K562 (cell line): Measurements from ENCODE around the gene PPM1H. TPM values are rescaled to one million over a fixed set of nuclear protein-coding genes. Genes with fewer than 3 reads are reported as not detected.

ENCODE experiments used
- ATAC-seq: fragments of 200-7000 bp; cut with Tn5 transposase; 3 replicates; pipeline ENCODE4 v1.9.1; 2020; ENCODE audit warnings: moderate library complexity
- BruUV-seq: library from RNA; stranded (reverse); fragments of 400-500 nt; replicated peaks from 2 replicates; lab custom pipeline; 2021; lab: Mats Ljungman, UMichigan
- CTCF ChIA-PET: fragments of 300-600 bp; formaldehyde crosslinking; extraction: SDS; loops from one replicate; lab custom pipeline; 2021; ENCODE audit warnings: low intra/inter-chr PET ratio; lab: Yijun Ruan, JAX
- POLR2A ChIA-PET: fragments of 300-600, 350-650 bp; sonication (Branson Sonifier 250); formaldehyde crosslinking; extraction: SDS; loops from one replicate; lab custom pipeline; 2021; ENCODE audit warnings: antibody characterized with exemption, inconsistent platforms; lab: Yijun Ruan, JAX
- DNase-seq, 4 experiments: peaks; one replicate each; pipeline versions ENCODE4 v3.0.0 to v3.0.0-alpha.2; 2011 to 2018; ENCODE audit warnings: low spot score in 3 of 4, mixed read lengths in 3 of 4; ENCODE audit errors: extremely low read depth in 1 of 4
- FAIRE-seq: peaks from 2 replicates; lab custom pipeline; 2011; peaks lifted over from hg19 to GRCh38; lab: Jason Lieb, UNC
- H2AFZ ChIP-seq: 2 replicates; pipeline ENCODE4 v1.6.0; 2011; ENCODE audit warnings: low read depth, low read length, control low read depth, inconsistent platforms
- H3K27ac ChIP-seq: fragments of 200-600 bp; 3 replicates; pipeline ENCODE4 v1.8.0; 2011; ENCODE audit warnings: low read depth, mild to moderate bottlenecking, control low read depth, inconsistent platforms, low read length, moderate library complexity, mixed read lengths; ENCODE audit errors: extremely low read depth
- H3K27me3 ChIP-seq, 2 experiments: fragments of 300-600 bp in 1 of 2; 2 replicates in 1 of 2; 3 replicates in 1 of 2; pipeline versions ENCODE4 v1.6.0 to v1.8.0; 2011; ENCODE audit warnings: inconsistent platforms in 2 of 2, low read length in 2 of 2, mild to moderate bottlenecking in 1 of 2, mixed read lengths in 1 of 2, moderate library complexity in 1 of 2; ENCODE audit not compliant: control insufficient read depth in 2 of 2, insufficient read depth in 2 of 2
- H3K36me3 ChIP-seq: fragments of 300-600 bp; 3 replicates; pipeline ENCODE4 v1.8.0; 2011; ENCODE audit warnings: mild to moderate bottlenecking, low read length, inconsistent platforms; ENCODE audit not compliant: control insufficient read depth, insufficient read depth
- H3K4me1 ChIP-seq, 2 experiments: fragments of 200-600 bp in 1 of 2; replicated peaks in 1 of 2; 2 replicates in 1 of 2; 3 replicates in 1 of 2; pipeline versions ENCODE4 v1.5.1 to v1.8.0; 2011; ENCODE audit warnings: inconsistent platforms in 2 of 2, low read length in 2 of 2, mild to moderate bottlenecking in 1 of 2, mixed read lengths in 1 of 2, moderate library complexity in 1 of 2; ENCODE audit not compliant: control insufficient read depth in 2 of 2, insufficient read depth in 2 of 2
- H3K4me2 ChIP-seq: 2 replicates; pipeline ENCODE4 v1.6.1; 2011; ENCODE audit warnings: low read length, control low read depth, inconsistent platforms, mixed read lengths; ENCODE audit not compliant: insufficient read depth
- H3K4me3 ChIP-seq: fragments of 200-600 bp; sonication (generic), shearing (Covaris generic); 2 replicates; pipeline ENCODE4 v1.5.1; 2016; ENCODE audit warnings: control low read depth, inconsistent platforms
- H3K79me2 ChIP-seq: fragments of 200-600 bp; 3 replicates; pipeline ENCODE4 v1.8.0; 2011; ENCODE audit warnings: low read length, inconsistent platforms; ENCODE audit not compliant: control insufficient read depth, insufficient read depth
- H3K9ac ChIP-seq, 2 experiments: 2 replicates each; pipeline versions ENCODE4 v1.6.0 to v1.6.1; 2011; ENCODE audit warnings: low read depth in 2 of 2, low read length in 2 of 2, control low read depth in 1 of 2, inconsistent platforms in 1 of 2, mild to moderate bottlenecking in 1 of 2, mixed read lengths in 1 of 2; ENCODE audit not compliant: insufficient read depth in 1 of 2
- H3K9me1 ChIP-seq: one replicate; pipeline ENCODE4 v1.6.0; 2011; ENCODE audit warnings: inconsistent platforms, mild to moderate bottlenecking, low read length, moderate library complexity; ENCODE audit not compliant: control insufficient read depth, insufficient read depth
- H3K9me3 ChIP-seq: replicated peaks from 2 replicates; pipeline ENCODE4 v1.5.1; 2011; ENCODE audit warnings: low read depth, low read length, inconsistent platforms; ENCODE audit not compliant: control insufficient read depth, insufficient read depth
- H4K20me1 ChIP-seq: replicated peaks from 2 replicates; pipeline ENCODE4 v1.6.1; 2011; ENCODE audit warnings: low read length, inconsistent platforms, mixed read lengths; ENCODE audit not compliant: control insufficient read depth, insufficient read depth
- GTF2B ChIP-seq: IDR thresholded peaks from 2 replicates; pipeline ENCODE4 v1.6.1; 2011; ENCODE audit not compliant: insufficient read length; ENCODE audit errors: extremely low read depth
- MCM7 ChIP-seq, 2 experiments: fragments of 450-650 bp; IDR thresholded peaks; 2 replicates each; pipeline ENCODE4 v1.6.1; 2016 to 2018
- TAL1 ChIP-seq: fragments of 450-650 bp; IDR thresholded peaks from 2 replicates; pipeline ENCODE4 v1.6.1; 2016; ENCODE audit warnings: mild to moderate bottlenecking
- TCF15 ChIP-seq: fragments of 250-450 bp; sonication (Bioruptor Pico); IDR thresholded peaks from 2 replicates; pipeline ENCODE4 v1.8.0; 2022; ENCODE audit warnings: moderate library complexity, mild to moderate bottlenecking, inconsistent platforms
- TCF7 ChIP-seq: sonication (generic); IDR thresholded peaks from 2 replicates; pipeline ENCODE4 v1.6.1; 2016; ENCODE audit warnings: antibody characterized with exemption, borderline replicate concordance
- ZKSCAN3 ChIP-seq: fragments of 250-450 bp; sonication (Bioruptor Pico); IDR thresholded peaks from 2 replicates; pipeline ENCODE4 v1.4.0; 2020
- ZNF212 ChIP-seq: fragments of 450-650 bp; formaldehyde crosslinking; IDR thresholded peaks from 2 replicates; pipeline ENCODE4 v1.4.0; 2020; ENCODE audit warnings: mild to moderate bottlenecking
- ZNF232 ChIP-seq: sonication (generic); formaldehyde crosslinking; IDR thresholded peaks from 2 replicates; pipeline ENCODE4 v1.8.0; 2022; ENCODE audit warnings: mild to moderate bottlenecking, missing genetic modification reagents
- ZNF274 ChIP-seq: IDR thresholded peaks from 2 replicates; pipeline ENCODE4 v1.6.1; 2011; ENCODE audit warnings: low read depth, mild to moderate bottlenecking, low read length, moderate library complexity, borderline replicate concordance
- ZNF282 ChIP-seq: sonication (generic); formaldehyde crosslinking; IDR thresholded peaks from 2 replicates; pipeline ENCODE4 v1.8.1; 2023; ENCODE audit warnings: missing genetic modification reagents
- WGBS: fragments of 100-300 bp; shearing (Covaris generic); methylation state at CpG from one replicate; pipeline ENCODE4 v1.1.6; 2016; ENCODE audit warnings: low coverage, mixed read lengths; ENCODE audit not compliant: insufficient coverage; ENCODE audit errors: missing lambda C conversion rate; 5-methylcytosine and 5-hydroxymethylcytosine counted together
- in situ Hi-C: fragments of 300-500 bp; cut with MboI; formaldehyde crosslinking; loops from 4 replicates; pipeline ENCODE4 v1.15.0; 2018; ENCODE audit warnings: inconsistent platforms, mixed read lengths
- intact Hi-C: fragments of 100-400 bp; cut with micrococcal nuclease; formaldehyde crosslinking; loops from 2 replicates; pipeline ENCODE4 v1.14.2; 2022
- polyA plus RNA-seq, 8 experiments: library from polyadenylated mRNA; depleted of rRNA in 4 of 8; stranded (reverse) in 5 of 8; unstranded in 3 of 8; fragments of >200 nt; fragmentation: Nextera tagmentation in 2 of 8; fragmentation: Illumina TruSeq in 1 of 8; extraction: Ambion mirVana in 2 of 8; extraction: Trizol in 1 of 8; gene quantifications; 2 replicates each; pipeline versions ENCODE4 v1.2.1 to v1.2.3, GENCODE V29; 2011 to 2014; ENCODE audit warnings: inconsistent platforms in 1 of 8, missing spikeins in 1 of 8
- total RNA-seq, 7 experiments: library from RNA; depleted of rRNA in 6 of 7; stranded (reverse); fragments of >200 nt in 6 of 7; fragmentation: Illumina TruSeq in 2 of 7; extraction: Trizol in 2 of 7; gene quantifications; 2 replicates each; pipeline versions ENCODE4 v1.2.1 to v1.2.3, GENCODE V29; 2011 to 2021; ENCODE audit warnings: low replicate concordance in 1 of 7
- TF ChIP-seq, protein P1 (sequence below): sonication (generic); formaldehyde crosslinking; IDR thresholded peaks from 2 replicates; pipeline ENCODE4 v1.8.0; 2022; ENCODE audit warnings: missing genetic modification reagents, mild to moderate bottlenecking, borderline replicate concordance

PPM1H gene
- total and polyA plus RNA-seq, 9 of the 15 experiments (the other 6 are each of a cell fraction or from before 2014, with no cell fraction given) = 5.3 to 29.3 (median 11.3) TPM

- no peaks in the 10 kb centered on the region; a peak in 1 of 5 replicates for H3K4me1 ChIP-seq
- no peak overlapping the region for H3K27ac ChIP-seq
- H3K36me3 ChIP-seq = no peaks in the 10 kb centered on the region
- no peak for ATAC-seq
- TF ChIP-seq MCM7 (IDR thresholded peaks at IDR 0.05) (no peak), TAL1 (no peak), TCF15 (CRISPR knock-in tag) (no peak), TCF7 (no peak), GTF2B (no peak), ZNF274 (no peak), ZNF282 (CRISPR knock-in tag) (no peak), ZNF232 (no peak), ZNF212 (no peak), ZKSCAN3 (CRISPR knock-in tag) (no peak)
- TF ChIP-seq, protein P1, sequence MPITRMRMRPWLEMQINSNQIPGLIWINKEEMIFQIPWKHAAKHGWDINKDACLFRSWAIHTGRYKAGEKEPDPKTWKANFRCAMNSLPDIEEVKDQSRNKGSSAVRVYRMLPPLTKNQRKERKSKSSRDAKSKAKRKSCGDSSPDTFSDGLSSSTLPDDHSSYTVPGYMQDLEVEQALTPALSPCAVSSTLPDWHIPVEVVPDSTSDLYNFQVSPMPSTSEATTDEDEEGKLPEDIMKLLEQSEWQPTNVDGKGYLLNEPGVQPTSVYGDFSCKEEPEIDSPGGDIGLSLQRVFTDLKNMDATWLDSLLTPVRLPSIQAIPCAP (CRISPR knock-in tag) = no peak
- TF ChIP-seq, all 486 proteins: peak for 0
- POLR2A ChIA-PET = interaction anchor here (1.2 kb wide), 1 partner anchor 50 kb away, joined by 3 read pairs; no protein-coding TSS in a partner anchor
- Histone ChIP-seq H3K4me3 (no peak overlapping the region), H3K9me1 (no peaks in the 10 kb centered on the region), H3K9me3 (no peaks in the 10 kb centered on the region), H2AFZ (no peak overlapping the region), H4K20me1 (no peaks in the 10 kb centered on the region), H3K79me2 (no peaks in the 10 kb centered on the region), H3K27me3 (peaks cover 7 to 13% of the 10 kb centered on the region in 2 experiments; a peak in 4 of 5 replicates), H3K9ac (no peak overlapping the region), H3K4me2 (no peak overlapping the region)
- 35% methylated on average over 2 of the region's 2 CpGs for WGBS
- intact Hi-C loops = no loop called here
- in situ Hi-C loops = no loop called here
- CTCF ChIA-PET = no interaction called here
- no TSS peak for BruUV-seq
- FAIRE-seq (no peak), DNase-seq (no peak)
These were observed 312.8 kb downstream of the PPM1H start for GRCh38 chr12:62622177-62622576.
